Breast epithelium (tissue), 3 donors: Measurements from ENCODE around the gene HTR6.

Source experiments
- POLR2A ChIP-seq: fragments of 450-650 bp; IDR thresholded peaks from one replicate; pipeline ENCODE4 v1.6.1; 2016; ENCODE audit warnings: antibody characterized with exemption, mild to moderate bottlenecking, moderate library complexity
- TF ChIP-seq, protein P1 (sequence below), 3 donors: fragments of 450-650 bp; IDR thresholded peaks; one replicate each; pipeline ENCODE4 v1.5.1; 2016 to 2017; ENCODE audit warnings: antibody characterized with exemption in 3 of 3, mild to moderate bottlenecking in 3 of 3, moderate library complexity in 3 of 3

- no peak for TF ChIP-seq POLR2A
- TF ChIP-seq, protein P1, sequence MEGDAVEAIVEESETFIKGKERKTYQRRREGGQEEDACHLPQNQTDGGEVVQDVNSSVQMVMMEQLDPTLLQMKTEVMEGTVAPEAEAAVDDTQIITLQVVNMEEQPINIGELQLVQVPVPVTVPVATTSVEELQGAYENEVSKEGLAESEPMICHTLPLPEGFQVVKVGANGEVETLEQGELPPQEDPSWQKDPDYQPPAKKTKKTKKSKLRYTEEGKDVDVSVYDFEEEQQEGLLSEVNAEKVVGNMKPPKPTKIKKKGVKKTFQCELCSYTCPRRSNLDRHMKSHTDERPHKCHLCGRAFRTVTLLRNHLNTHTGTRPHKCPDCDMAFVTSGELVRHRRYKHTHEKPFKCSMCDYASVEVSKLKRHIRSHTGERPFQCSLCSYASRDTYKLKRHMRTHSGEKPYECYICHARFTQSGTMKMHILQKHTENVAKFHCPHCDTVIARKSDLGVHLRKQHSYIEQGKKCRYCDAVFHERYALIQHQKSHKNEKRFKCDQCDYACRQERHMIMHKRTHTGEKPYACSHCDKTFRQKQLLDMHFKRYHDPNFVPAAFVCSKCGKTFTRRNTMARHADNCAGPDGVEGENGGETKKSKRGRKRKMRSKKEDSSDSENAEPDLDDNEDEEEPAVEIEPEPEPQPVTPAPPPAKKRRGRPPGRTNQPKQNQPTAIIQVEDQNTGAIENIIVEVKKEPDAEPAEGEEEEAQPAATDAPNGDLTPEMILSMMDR (IDR thresholded peaks at IDR 0.05): no peak
These were observed 9.6 kb upstream of the HTR6 start for GRCh38 chr1:19654886-19655717.
